ENCODE measurements around the gene RESF1.

Gene RESF1, protein sequence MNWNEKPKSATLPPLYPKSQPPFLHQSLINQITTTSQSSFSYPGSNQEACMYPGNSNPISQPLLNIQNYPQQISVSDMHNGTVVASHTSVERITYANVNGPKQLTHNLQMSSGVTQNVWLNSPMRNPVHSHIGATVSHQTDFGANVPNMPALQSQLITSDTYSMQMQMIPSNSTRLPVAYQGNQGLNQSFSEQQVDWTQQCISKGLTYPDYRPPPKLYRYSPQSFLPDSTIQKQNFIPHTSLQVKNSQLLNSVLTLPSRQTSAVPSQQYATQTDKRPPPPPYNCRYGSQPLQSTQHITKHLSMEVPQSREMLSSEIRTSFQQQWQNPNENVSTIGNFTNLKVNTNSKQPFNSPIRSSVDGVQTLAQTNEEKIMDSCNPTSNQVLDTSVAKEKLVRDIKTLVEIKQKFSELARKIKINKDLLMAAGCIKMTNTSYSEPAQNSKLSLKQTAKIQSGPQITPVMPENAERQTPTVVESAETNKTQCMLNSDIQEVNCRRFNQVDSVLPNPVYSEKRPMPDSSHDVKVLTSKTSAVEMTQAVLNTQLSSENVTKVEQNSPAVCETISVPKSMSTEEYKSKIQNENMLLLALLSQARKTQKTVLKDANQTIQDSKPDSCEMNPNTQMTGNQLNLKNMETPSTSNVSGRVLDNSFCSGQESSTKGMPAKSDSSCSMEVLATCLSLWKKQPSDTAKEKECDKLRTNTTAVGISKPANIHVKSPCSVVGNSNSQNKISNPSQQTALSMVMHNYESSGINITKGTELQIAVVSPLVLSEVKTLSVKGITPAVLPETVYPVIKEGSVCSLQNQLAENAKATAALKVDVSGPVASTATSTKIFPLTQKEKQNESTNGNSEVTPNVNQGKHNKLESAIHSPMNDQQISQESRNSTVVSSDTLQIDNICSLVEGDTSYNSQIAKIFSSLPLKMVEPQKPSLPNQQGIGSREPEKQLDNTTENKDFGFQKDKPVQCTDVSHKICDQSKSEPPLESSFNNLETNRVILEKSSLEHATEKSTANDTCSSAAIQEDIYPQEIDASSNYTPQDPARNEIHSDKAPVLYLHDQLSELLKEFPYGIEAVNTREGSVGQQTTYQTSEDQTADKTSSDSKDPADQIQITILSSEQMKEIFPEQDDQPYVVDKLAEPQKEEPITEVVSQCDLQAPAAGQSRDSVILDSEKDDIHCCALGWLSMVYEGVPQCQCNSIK (N-terminal part only)

GRCh38 chr12:31959161-31959700 is at the start of gene RESF1:
TSS of gene RESF1 (plus strand) at chr12:31959415. CDS start at chr12:31980956, 21,541 bp downstream.
- TF ChIP-seq, protein P1, sequence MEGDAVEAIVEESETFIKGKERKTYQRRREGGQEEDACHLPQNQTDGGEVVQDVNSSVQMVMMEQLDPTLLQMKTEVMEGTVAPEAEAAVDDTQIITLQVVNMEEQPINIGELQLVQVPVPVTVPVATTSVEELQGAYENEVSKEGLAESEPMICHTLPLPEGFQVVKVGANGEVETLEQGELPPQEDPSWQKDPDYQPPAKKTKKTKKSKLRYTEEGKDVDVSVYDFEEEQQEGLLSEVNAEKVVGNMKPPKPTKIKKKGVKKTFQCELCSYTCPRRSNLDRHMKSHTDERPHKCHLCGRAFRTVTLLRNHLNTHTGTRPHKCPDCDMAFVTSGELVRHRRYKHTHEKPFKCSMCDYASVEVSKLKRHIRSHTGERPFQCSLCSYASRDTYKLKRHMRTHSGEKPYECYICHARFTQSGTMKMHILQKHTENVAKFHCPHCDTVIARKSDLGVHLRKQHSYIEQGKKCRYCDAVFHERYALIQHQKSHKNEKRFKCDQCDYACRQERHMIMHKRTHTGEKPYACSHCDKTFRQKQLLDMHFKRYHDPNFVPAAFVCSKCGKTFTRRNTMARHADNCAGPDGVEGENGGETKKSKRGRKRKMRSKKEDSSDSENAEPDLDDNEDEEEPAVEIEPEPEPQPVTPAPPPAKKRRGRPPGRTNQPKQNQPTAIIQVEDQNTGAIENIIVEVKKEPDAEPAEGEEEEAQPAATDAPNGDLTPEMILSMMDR (IDR thresholded peaks at IDR 0.05; ENCODE audit: insufficient read depth, low read depth, low read length, missing control alignments): no peak
- H3K4me3 ChIP-seq (ENCODE audit: low read depth, low read length): peak within 1 kb of the TSS; percentile 74
- DNase-seq (ENCODE audit: low read depth): peak; percentile 96

GRCh38 chr12:31914927-31915326 is 44.3 kb upstream of the RESF1 start:
- H3K4me3 ChIP-seq (ENCODE audit: low read depth, low read length): no peak overlapping the region
- DNase-seq (ENCODE audit: low read depth): no peak
- TF ChIP-seq, protein P1 (IDR thresholded peaks at IDR 0.05; ENCODE audit: insufficient read depth, low read depth, low read length, missing control alignments): no peak

DNA sequence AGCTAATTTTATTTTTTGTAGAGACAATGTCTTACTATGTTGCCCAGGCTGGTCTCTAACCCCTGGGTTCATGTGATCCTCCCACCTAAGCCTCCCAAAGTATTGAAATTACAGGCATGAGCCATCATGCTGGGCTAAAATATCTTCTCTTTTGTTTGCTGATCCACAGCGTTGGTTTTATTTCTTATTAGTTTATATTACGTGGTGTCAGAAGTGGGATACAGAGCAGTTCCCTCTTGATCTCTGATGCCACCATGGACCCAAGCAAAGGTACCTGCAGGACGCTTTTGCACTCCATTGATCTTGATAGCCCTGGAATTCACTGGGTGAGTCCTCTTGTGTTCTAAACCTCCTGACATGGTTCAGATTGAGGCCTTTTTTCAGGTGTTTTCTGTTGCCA is 43.8 kb upstream of the RESF1 start:
- TF ChIP-seq, protein P1 (IDR thresholded peaks at IDR 0.05; ENCODE audit: insufficient read depth, low read depth, low read length, missing control alignments): no peak
- no peak overlapping the region for H3K4me3 ChIP-seq (ENCODE audit: low read depth, low read length)
- DNase-seq (ENCODE audit: low read depth): no peak

DNA sequence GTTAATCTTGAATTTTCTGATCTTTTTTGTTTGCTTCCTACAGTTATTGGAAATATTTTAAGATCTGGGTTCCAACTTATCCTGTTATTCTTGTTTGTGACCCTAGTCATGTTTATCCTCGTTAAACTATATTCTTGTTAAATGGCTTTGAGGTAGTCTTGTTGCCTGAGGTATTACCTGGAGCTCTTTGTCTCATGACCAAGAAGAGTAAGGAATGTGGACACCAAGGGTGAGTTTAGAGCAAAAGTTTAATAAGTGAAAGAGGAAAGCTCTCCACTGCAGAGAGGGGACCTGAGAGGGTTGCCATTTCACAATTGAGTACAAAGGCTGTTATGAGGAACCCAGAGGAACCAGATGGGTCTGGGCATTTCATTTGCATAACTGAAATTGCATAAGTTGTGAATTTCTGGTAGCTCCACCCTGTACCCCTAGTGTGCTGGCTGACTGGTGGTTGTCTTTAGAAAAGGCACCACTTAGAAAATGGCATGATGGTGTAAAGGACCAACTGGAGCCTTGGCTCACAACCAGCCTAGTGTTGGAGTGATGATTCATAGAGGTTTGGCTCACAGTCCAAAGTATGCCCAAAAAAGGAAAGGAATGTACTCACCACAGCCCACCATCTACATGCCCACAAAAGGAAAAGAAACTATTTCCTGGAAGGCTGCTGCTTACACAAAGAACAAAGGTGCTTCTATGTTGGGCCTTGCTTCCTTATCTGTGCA is 36.7 kb upstream of the RESF1 start:
- no peak for DNase-seq (ENCODE audit: low read depth)
- TF ChIP-seq, protein P1 (IDR thresholded peaks at IDR 0.05; ENCODE audit: insufficient read depth, low read depth, low read length, missing control alignments): no peak
- no peak overlapping the region for H3K4me3 ChIP-seq (ENCODE audit: low read depth, low read length)

DNA sequence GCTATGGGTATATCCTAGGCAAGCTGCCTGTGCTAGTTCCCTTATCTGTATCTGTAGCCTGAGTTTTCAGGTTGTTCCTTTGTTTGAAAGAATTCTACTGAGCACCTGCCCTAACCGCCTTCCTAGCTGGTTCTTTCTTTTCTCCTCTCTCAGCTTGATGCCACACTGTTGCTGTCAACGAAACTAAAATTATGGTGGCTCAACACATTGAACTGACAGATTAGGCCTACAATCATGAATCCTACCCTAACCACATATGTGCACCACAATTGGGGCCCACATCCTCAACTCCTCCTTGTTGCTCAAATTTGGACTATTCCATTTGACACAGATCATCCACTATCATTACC is 36.2 kb upstream of the RESF1 start:
- DNase-seq (ENCODE audit: low read depth): no peak
- TF ChIP-seq, protein P1 (IDR thresholded peaks at IDR 0.05; ENCODE audit: insufficient read depth, low read depth, low read length, missing control alignments): no peak
- no peak overlapping the region for H3K4me3 ChIP-seq (ENCODE audit: low read depth, low read length)
